CD4-positive, alpha-beta T cell treated with Interleukin-17A for 1 hour (primary cell): ENCODE data around the gene NQO2.
"Not testable (repeated sequence)": the region's sequence is repeated elsewhere in the genome, so short reads cannot be mapped to it uniquely, and the experiment has no call there.

Experiments used
- DNase-seq: peaks from one replicate; pipeline ENCODE4 v3.0.0-alpha.2; 2020

NQO2 gene

GRCh38 chr6:2990248-2990931 lies 9.3 kb upstream of the NQO2 start:
- no peak for DNase-seq

GRCh38 chr6:2990932-2991506 lies 8.7 kb upstream of the NQO2 start:
- DNase-seq, result peak; percentile 20

GRCh38 chr6:2992330-2992979 lies 7.2 kb upstream of the NQO2 start:
- DNase-seq, result no peak

GRCh38 chr6:2993755-2994317 lies 5.9 kb upstream of the NQO2 start:
- no peak for DNase-seq

GRCh38 chr6:2998249-2998997 lies 1.3 kb upstream of the NQO2 start:
- peak; percentile 78 for DNase-seq

GRCh38 chr6:2998998-2999617 lies 586 bp upstream of the NQO2 start:
- DNase-seq, result no peak

GRCh38 chr6:3001146-3001772 lies 1.6 kb downstream of the NQO2 start:
- DNase-seq, result no peak

GRCh38 chr6:3001773-3002293 lies 2.1 kb downstream of the NQO2 start:
- DNase-seq, result peak; percentile 69

- not testable (repeated sequence) for DNase-seq
Measured at GRCh38 chr6:3003226-3003625, 3.5 kb downstream of the NQO2 start.

GRCh38 chr6:3005077-3005476 lies 5.4 kb downstream of the NQO2 start:
- no peak for DNase-seq

- DNase-seq, result no peak
Measured at GRCh38 chr6:3005874-3006273, 6.2 kb downstream of the NQO2 start.

- DNase-seq, result no peak
Measured at GRCh38 chr6:3006476-3006875, 6.8 kb downstream of the NQO2 start.

GRCh38 chr6:3007571-3007970 lies 7.9 kb downstream of the NQO2 start:
- no peak for DNase-seq

GRCh38 chr6:3008712-3009265 lies 9.1 kb downstream of the NQO2 start:
- DNase-seq, result not testable (repeated sequence)

GRCh38 chr6:3009930-3010329 lies 10.2 kb downstream of the NQO2 start:
- DNase-seq, result no peak

GRCh38 chr6:3011158-3011557 lies 11.5 kb downstream of the NQO2 start:
- no peak for DNase-seq

GRCh38 chr6:3011592-3011991 lies 11.9 kb downstream of the NQO2 start:
- no peak for DNase-seq

- DNase-seq, result no peak
Measured at GRCh38 chr6:3013486-3013885, 13.8 kb downstream of the NQO2 start.

GRCh38 chr6:3013901-3014674 lies 14.4 kb downstream of the NQO2 start:
- DNase-seq, result no peak

GRCh38 chr6:3014675-3015066 lies 15.0 kb downstream of the NQO2 start:
- DNase-seq, result no peak

GRCh38 chr6:3015144-3015543 lies 15.4 kb downstream of the NQO2 start:
- DNase-seq, result no peak
